ENCODE results near the gene PDLIM5. TPM values are rescaled to one million over a fixed set of nuclear protein-coding genes. Genes with fewer than 3 reads are reported as not detected.
A peak's percentile ranks its signal among the peaks of the same experiment; 100 is the strongest.
"Not testable (repeated sequence)": the region's sequence is repeated elsewhere in the genome, so short reads cannot be mapped to it uniquely, and the experiment has no call there.

Gene PDLIM5
- total RNA-seq, 2 donors from 2014 or later, result 598 to 841 TPM

GRCh38 chr4:94507708-94508107 is 56.0 kb downstream of the PDLIM5 start:
- H3K4me3 ChIP-seq, result no peak overlapping the region
- H3K4me1 ChIP-seq, result peaks cover 0 to 74% of the 10 kb centered on the region in 2 donors
- H3K36me3 ChIP-seq, result peaks cover 10% of the 10 kb centered on the region
- H3K9me3 ChIP-seq, result no peaks in the 10 kb centered on the region
- H3K27me3 ChIP-seq, result no peaks in the 10 kb centered on the region
- peak overlapping the region; percentile 56 to 57 for H3K27ac ChIP-seq
- DNase-seq (ENCODE audit: low spot score), result peak; percentile 79
- TF ChIP-seq CTCF (IDR thresholded peaks at IDR 0.05), result no peak

GRCh38 chr4:94508296-94508695 is 56.6 kb downstream of the PDLIM5 start:
- Histone ChIP-seq H3K36me3 (peaks cover 10% of the 10 kb centered on the region), H3K9me3 (no peaks in the 10 kb centered on the region), H3K27me3 (no peaks in the 10 kb centered on the region), H3K4me3 (no peak overlapping the region), H3K27ac (peak overlapping the region; percentile 56 to 57), H3K4me1 (peaks cover 0 to 70% of the 10 kb centered on the region in 2 donors)
- no peak for TF ChIP-seq CTCF (IDR thresholded peaks at IDR 0.05)
- DNase-seq (ENCODE audit: low spot score), result no peak

GRCh38 chr4:94508806-94509205 is 57.1 kb downstream of the PDLIM5 start:
- Histone ChIP-seq H3K4me1 (peaks cover 0 to 66% of the 10 kb centered on the region in 2 donors), H3K36me3 (peaks cover 10% of the 10 kb centered on the region), H3K9me3 (no peaks in the 10 kb centered on the region), H3K4me3 (no peak overlapping the region), H3K27me3 (no peaks in the 10 kb centered on the region), H3K27ac (peak overlapping the region in 1 of 2 donors; percentile 57)
- DNase-seq (ENCODE audit: low spot score), result no peak
- TF ChIP-seq CTCF (IDR thresholded peaks at IDR 0.05), result no peak

GRCh38 chr4:94511591-94511990 is 59.8 kb downstream of the PDLIM5 start:
- no peak overlapping the region for H3K27ac ChIP-seq

GRCh38 chr4:94513532-94513931 is 61.8 kb downstream of the PDLIM5 start:
- not testable (repeated sequence) for H3K27ac ChIP-seq; H3K27me3 ChIP-seq; H3K9me3 ChIP-seq; DNase-seq (ENCODE audit: low spot score); H3K4me3 ChIP-seq
- H3K36me3 ChIP-seq, result peaks cover 10% of the 10 kb centered on the region
- peaks cover 0 to 62% of the 10 kb centered on the region in 2 donors for H3K4me1 ChIP-seq

More at GRCh38 chr4:94511591-94511990, 59.8 kb downstream of the PDLIM5 start:
- Histone ChIP-seq H3K36me3 (peaks cover 10% of the 10 kb centered on the region), H3K27me3 (no peaks in the 10 kb centered on the region), H3K4me3 (no peak overlapping the region), H3K9me3 (no peaks in the 10 kb centered on the region), H3K4me1 (peaks cover 0 to 62% of the 10 kb centered on the region in 2 donors)
- no peak for TF ChIP-seq CTCF (IDR thresholded peaks at IDR 0.05)
- no peak for DNase-seq (ENCODE audit: low spot score)

GRCh38 chr4:94515365-94515764 is 63.6 kb downstream of the PDLIM5 start:
- Histone ChIP-seq H3K36me3 (peaks cover 6% of the 10 kb centered on the region), H3K9me3 (no peaks in the 10 kb centered on the region), H3K4me3 (no peak overlapping the region), H3K27ac (peak overlapping the region; percentile 57 to 63), H3K4me1 (peaks cover 0 to 62% of the 10 kb centered on the region in 2 donors), H3K27me3 (no peaks in the 10 kb centered on the region)
- no peak for TF ChIP-seq CTCF (IDR thresholded peaks at IDR 0.05)
- DNase-seq (ENCODE audit: low spot score), result no peak

Measured in right atrium auricular region (tissue), 2 donors.